Body of pancreas (tissue), 4 donors: ENCODE data around the gene SETD2.

Experiments
- POLR2A ChIP-seq, 3 donors: fragments of 450-650 bp; IDR thresholded peaks; one replicate each; pipeline ENCODE4 v1.6.1; 2016; ENCODE audit warnings: antibody characterized with exemption in 3 of 3, mild to moderate bottlenecking in 2 of 3
- TF ChIP-seq, protein P1 (sequence below), 7 experiments: fragments of 450-650 bp in 4 of 7; fragments of 200-600 bp in 3 of 7; sonication (generic) in 3 of 7; IDR thresholded peaks; one replicate each; pipeline ENCODE4 v1.5.1; 2016 to 2019; ENCODE audit warnings: antibody characterized with exemption in 7 of 7

DNA sequence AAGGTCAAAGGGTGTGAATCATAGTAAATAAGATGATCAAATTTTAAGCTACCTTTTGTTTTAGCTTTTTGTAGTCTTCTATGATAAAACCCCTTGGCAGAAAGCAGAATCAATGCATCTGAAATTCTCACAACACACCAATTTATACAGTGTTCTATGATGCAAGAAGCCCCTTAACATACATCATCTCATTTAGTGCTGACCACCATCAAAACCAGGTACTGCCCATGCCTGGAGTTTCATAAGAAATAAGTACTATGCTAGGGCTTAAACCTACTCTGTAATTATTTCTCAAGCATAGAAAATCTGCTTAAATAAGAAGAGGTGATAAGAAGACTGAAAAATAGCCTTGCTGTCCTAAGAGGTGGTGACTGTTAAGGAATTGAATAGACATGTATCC lies 116.8 kb downstream of the SETD2 start:
- TF ChIP-seq, protein P1, sequence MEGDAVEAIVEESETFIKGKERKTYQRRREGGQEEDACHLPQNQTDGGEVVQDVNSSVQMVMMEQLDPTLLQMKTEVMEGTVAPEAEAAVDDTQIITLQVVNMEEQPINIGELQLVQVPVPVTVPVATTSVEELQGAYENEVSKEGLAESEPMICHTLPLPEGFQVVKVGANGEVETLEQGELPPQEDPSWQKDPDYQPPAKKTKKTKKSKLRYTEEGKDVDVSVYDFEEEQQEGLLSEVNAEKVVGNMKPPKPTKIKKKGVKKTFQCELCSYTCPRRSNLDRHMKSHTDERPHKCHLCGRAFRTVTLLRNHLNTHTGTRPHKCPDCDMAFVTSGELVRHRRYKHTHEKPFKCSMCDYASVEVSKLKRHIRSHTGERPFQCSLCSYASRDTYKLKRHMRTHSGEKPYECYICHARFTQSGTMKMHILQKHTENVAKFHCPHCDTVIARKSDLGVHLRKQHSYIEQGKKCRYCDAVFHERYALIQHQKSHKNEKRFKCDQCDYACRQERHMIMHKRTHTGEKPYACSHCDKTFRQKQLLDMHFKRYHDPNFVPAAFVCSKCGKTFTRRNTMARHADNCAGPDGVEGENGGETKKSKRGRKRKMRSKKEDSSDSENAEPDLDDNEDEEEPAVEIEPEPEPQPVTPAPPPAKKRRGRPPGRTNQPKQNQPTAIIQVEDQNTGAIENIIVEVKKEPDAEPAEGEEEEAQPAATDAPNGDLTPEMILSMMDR (IDR thresholded peaks at IDR 0.05): no peak
- no peak for TF ChIP-seq POLR2A (IDR thresholded peaks at IDR 0.05)
